ENCODE measurements around the gene TBRG4. TPM values are rescaled to one million over a fixed set of nuclear protein-coding genes. Genes with fewer than 3 reads are reported as not detected.

The TBRG4 gene
- total RNA-seq, 1 donor from 2014 or later, result 195 TPM

GRCh38 chr7:45078125-45078681 lies 33.3 kb downstream of the TBRG4 start:
- H3K27ac Mint-ChIP-seq, result peak overlapping the region; percentile 13
- DNase-seq (ENCODE audit: low spot score), result no peak

GRCh38 chr7:45077579-45077978 lies 33.9 kb downstream of the TBRG4 start:
- H3K27ac Mint-ChIP-seq, result no peak overlapping the region
- H3K27me3 Mint-ChIP-seq (ENCODE audit: insufficient read depth), result no peaks in the 10 kb centered on the region
- no peak for DNase-seq (ENCODE audit: low spot score)
- no peaks in the 10 kb centered on the region for H3K4me1 Mint-ChIP-seq (ENCODE audit: low read depth)
- H3K4me3 Mint-ChIP-seq, result no peak overlapping the region
- intact Hi-C loops (cut with micrococcal nuclease), result no loop called here
- H3K36me3 Mint-ChIP-seq (ENCODE audit: low read depth), result peaks cover 22% of the 10 kb centered on the region
- no peaks in the 10 kb centered on the region for H3K9me3 Mint-ChIP-seq

More at GRCh38 chr7:45078125-45078681, 33.3 kb downstream of the TBRG4 start:
- intact Hi-C loops (cut with micrococcal nuclease), result no loop called here
- Mint-ChIP-seq H3K9me3 (no peaks in the 10 kb centered on the region), H3K36me3 (ENCODE audit: low read depth) (peaks cover 16% of the 10 kb centered on the region), H3K4me1 (ENCODE audit: low read depth) (no peaks in the 10 kb centered on the region), H3K27me3 (ENCODE audit: insufficient read depth) (no peaks in the 10 kb centered on the region), H3K4me3 (peak overlapping the region; percentile 12)

- H3K9me3 Mint-ChIP-seq, result no peaks in the 10 kb centered on the region
These were observed 34.6 kb downstream of the TBRG4 start for GRCh38 chr7:45076946-45077345.

GRCh38 chr7:45075871-45076796 lies 35.4 kb downstream of the TBRG4 start:
- DNase-seq (ENCODE audit: low spot score), result no peak
- Mint-ChIP-seq H3K4me1 (ENCODE audit: low read depth) (peaks cover 6% of the 10 kb centered on the region), H3K9me3 (no peaks in the 10 kb centered on the region), H3K27me3 (ENCODE audit: insufficient read depth) (no peaks in the 10 kb centered on the region), H3K36me3 (ENCODE audit: low read depth) (peaks cover 32% of the 10 kb centered on the region), H3K27ac (no peak overlapping the region), H3K4me3 (no peak overlapping the region)
- intact Hi-C loops (cut with micrococcal nuclease), result no loop called here

More at GRCh38 chr7:45076946-45077345, 34.6 kb downstream of the TBRG4 start:
- Mint-ChIP-seq H3K27me3 (ENCODE audit: insufficient read depth) (no peaks in the 10 kb centered on the region), H3K27ac (peak overlapping the region; percentile 48), H3K36me3 (ENCODE audit: low read depth) (peaks cover 27% of the 10 kb centered on the region), H3K4me3 (no peak overlapping the region), H3K4me1 (ENCODE audit: low read depth) (peaks cover 2% of the 10 kb centered on the region)
- intact Hi-C loops (cut with micrococcal nuclease), result no loop called here
- DNase-seq (ENCODE audit: low spot score), result no peak

- Mint-ChIP-seq H3K36me3 (ENCODE audit: low read depth) (peaks cover 33% of the 10 kb centered on the region), H3K9me3 (no peaks in the 10 kb centered on the region), H3K4me1 (ENCODE audit: low read depth) (peaks cover 6% of the 10 kb centered on the region), H3K27ac (no peak overlapping the region), H3K4me3 (no peak overlapping the region), H3K27me3 (ENCODE audit: insufficient read depth) (no peaks in the 10 kb centered on the region)
- intact Hi-C loops (cut with micrococcal nuclease), result no loop called here
- no peak for DNase-seq (ENCODE audit: low spot score)
These were observed 36.2 kb downstream of the TBRG4 start for GRCh38 chr7:45075355-45075644.

- Mint-ChIP-seq H3K4me1 (ENCODE audit: low read depth) (peaks cover 6% of the 10 kb centered on the region), H3K4me3 (no peak overlapping the region), H3K27me3 (ENCODE audit: insufficient read depth) (no peaks in the 10 kb centered on the region), H3K9me3 (no peaks in the 10 kb centered on the region), H3K36me3 (ENCODE audit: low read depth) (peaks cover 33% of the 10 kb centered on the region), H3K27ac (no peak overlapping the region)
- intact Hi-C loops (cut with micrococcal nuclease), result no loop called here
- no peak for DNase-seq (ENCODE audit: low spot score)
These were observed 36.8 kb downstream of the TBRG4 start for GRCh38 chr7:45074528-45075354.

GRCh38 chr7:45073786-45074527 lies 37.5 kb downstream of the TBRG4 start:
- Mint-ChIP-seq H3K4me1 (ENCODE audit: low read depth) (peaks cover 6% of the 10 kb centered on the region), H3K9me3 (no peaks in the 10 kb centered on the region), H3K27ac (no peak overlapping the region), H3K36me3 (ENCODE audit: low read depth) (peaks cover 40% of the 10 kb centered on the region), H3K4me3 (no peak overlapping the region), H3K27me3 (ENCODE audit: insufficient read depth) (no peaks in the 10 kb centered on the region)
- DNase-seq (ENCODE audit: low spot score), result no peak
- intact Hi-C loops (cut with micrococcal nuclease), result no loop called here

- Mint-ChIP-seq H3K27ac (peak overlapping the region; percentile 67), H3K4me1 (ENCODE audit: low read depth) (peaks cover 6% of the 10 kb centered on the region), H3K9me3 (no peaks in the 10 kb centered on the region), H3K36me3 (ENCODE audit: low read depth) (peaks cover 45% of the 10 kb centered on the region), H3K4me3 (no peak overlapping the region), H3K27me3 (ENCODE audit: insufficient read depth) (no peaks in the 10 kb centered on the region)
- intact Hi-C loops (cut with micrococcal nuclease), result no loop called here
- no peak for DNase-seq (ENCODE audit: low spot score)
These were observed 38.3 kb downstream of the TBRG4 start for GRCh38 chr7:45073031-45073785.

GRCh38 chr7:45072131-45073030 lies 39.1 kb downstream of the TBRG4 start:
- H3K27me3 Mint-ChIP-seq (ENCODE audit: insufficient read depth), result no peaks in the 10 kb centered on the region
- H3K27ac Mint-ChIP-seq, result no peak overlapping the region
- peaks cover 49% of the 10 kb centered on the region for H3K36me3 Mint-ChIP-seq (ENCODE audit: low read depth)
- H3K9me3 Mint-ChIP-seq, result no peaks in the 10 kb centered on the region
- peaks cover 11% of the 10 kb centered on the region for H3K4me1 Mint-ChIP-seq (ENCODE audit: low read depth)
- DNase-seq (ENCODE audit: low spot score), result no peak
- intact Hi-C loops (cut with micrococcal nuclease), result no loop called here
- H3K4me3 Mint-ChIP-seq, result no peak overlapping the region

GRCh38 chr7:45071528-45071927 lies 40.0 kb downstream of the TBRG4 start:
- Mint-ChIP-seq H3K9me3 (no peaks in the 10 kb centered on the region), H3K36me3 (ENCODE audit: low read depth) (peaks cover 50% of the 10 kb centered on the region), H3K27ac (no peak overlapping the region), H3K4me1 (ENCODE audit: low read depth) (peaks cover 12% of the 10 kb centered on the region), H3K4me3 (no peak overlapping the region), H3K27me3 (ENCODE audit: insufficient read depth) (no peaks in the 10 kb centered on the region)
- intact Hi-C loops (cut with micrococcal nuclease), result no loop called here
- no peak for DNase-seq (ENCODE audit: low spot score)

- intact Hi-C loops (cut with micrococcal nuclease), result no loop called here
- H3K4me1 Mint-ChIP-seq (ENCODE audit: low read depth), result peaks cover 20% of the 10 kb centered on the region
- no peak overlapping the region for H3K4me3 Mint-ChIP-seq
- no peak for DNase-seq (ENCODE audit: low spot score)
- no peaks in the 10 kb centered on the region for H3K27me3 Mint-ChIP-seq (ENCODE audit: insufficient read depth)
- H3K9me3 Mint-ChIP-seq, result no peaks in the 10 kb centered on the region
- peaks cover 51% of the 10 kb centered on the region for H3K36me3 Mint-ChIP-seq (ENCODE audit: low read depth)
- H3K27ac Mint-ChIP-seq, result no peak overlapping the region
These were observed 41.2 kb downstream of the TBRG4 start for GRCh38 chr7:45070254-45070642.

All from activated T-helper 1 cell treated with anti-CD3 and anti-CD28 coated beads, Interleukin-12 subunit alpha, Interleukin-12 subunit beta, Interleukin-2, Interleukin-4 antibody, amounts not matched to agents 30 ng/mL and 10 ng/mL and 1 ng/mL, durations not matched to agents 14 hours and 24 hours and 36 hours (primary cell).